ENCODE measurements around the gene ARHGAP40. TPM values are rescaled to one million over a fixed set of nuclear protein-coding genes. Genes with fewer than 3 reads are reported as not detected.

Gene ARHGAP40
- total and polyA plus RNA-seq, 2 of the 13 experiments (the other 11 are each of a cell fraction or from before 2014, with no cell fraction given), result 0.75 to 2.1 TPM

DNA sequence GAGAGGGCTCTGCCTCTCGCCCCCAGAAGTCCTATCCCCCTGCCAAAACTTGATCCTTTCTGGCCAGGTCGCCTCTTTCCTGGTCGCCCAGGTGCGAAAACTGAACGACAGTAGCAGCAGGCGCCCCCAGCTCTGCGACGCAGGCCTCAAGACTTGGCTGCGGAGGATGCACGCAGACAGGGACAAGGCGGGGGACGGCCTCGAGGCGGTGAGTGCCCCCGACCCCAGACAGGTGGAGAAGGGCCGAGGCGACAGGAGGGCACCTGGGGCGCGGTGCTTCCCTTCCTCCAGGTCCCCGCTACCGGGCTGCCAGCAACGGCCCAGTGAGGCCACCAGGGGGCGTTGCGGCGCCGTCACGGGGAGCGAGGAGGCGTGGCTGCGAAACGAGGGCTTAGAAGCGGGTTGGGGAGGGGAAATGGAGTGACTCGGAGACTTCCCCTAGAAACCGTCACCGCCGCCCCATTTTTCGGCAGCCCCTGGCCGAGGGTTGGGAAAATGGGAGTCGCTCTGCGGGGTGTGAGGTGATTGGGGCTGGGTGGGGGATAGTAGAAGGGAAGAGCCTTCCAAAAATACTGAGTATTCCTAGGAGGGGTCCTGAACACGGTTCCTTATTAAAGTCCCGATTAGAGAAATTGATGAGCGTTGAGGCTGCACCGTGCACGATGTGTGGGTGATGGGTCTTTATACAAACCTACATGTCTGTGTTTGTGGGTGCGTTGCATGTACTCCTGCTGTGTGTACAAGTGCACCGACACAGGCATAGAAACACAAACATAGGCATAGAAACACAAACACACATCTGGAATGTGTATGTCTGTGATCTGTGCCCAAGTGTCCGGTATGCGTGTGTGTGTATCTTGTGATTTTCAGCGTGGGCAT is 44.6 kb downstream of the ARHGAP40 start (continued):
- TF ChIP-seq, protein P1, sequence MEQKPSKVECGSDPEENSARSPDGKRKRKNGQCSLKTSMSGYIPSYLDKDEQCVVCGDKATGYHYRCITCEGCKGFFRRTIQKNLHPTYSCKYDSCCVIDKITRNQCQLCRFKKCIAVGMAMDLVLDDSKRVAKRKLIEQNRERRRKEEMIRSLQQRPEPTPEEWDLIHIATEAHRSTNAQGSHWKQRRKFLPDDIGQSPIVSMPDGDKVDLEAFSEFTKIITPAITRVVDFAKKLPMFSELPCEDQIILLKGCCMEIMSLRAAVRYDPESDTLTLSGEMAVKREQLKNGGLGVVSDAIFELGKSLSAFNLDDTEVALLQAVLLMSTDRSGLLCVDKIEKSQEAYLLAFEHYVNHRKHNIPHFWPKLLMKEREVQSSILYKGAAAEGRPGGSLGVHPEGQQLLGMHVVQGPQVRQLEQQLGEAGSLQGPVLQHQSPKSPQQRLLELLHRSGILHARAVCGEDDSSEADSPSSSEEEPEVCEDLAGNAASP (CRISPR knock-in tag; IDR thresholded peaks at IDR 0.05; ENCODE audit: borderline replicate concordance), result peak; percentile 77
- TF ChIP-seq ZNF780A (CRISPR knock-in tag; IDR thresholded peaks at IDR 0.05) (no peak), HDAC1 (CRISPR knock-in tag; IDR thresholded peaks at IDR 0.05) (no peak), ELF1 (CRISPR knock-in tag; IDR thresholded peaks at IDR 0.05) (peak; percentile 75), NAIF1 (CRISPR knock-in tag; IDR thresholded peaks at IDR 0.05; ENCODE audit: borderline replicate concordance) (no peak), ZNF367 (CRISPR knock-in tag; IDR thresholded peaks at IDR 0.05; ENCODE audit: borderline replicate concordance) (no peak), ZNF619 (CRISPR knock-in tag; IDR thresholded peaks at IDR 0.05) (peak; percentile 86; the same call in 1 of the 2 replicates), WIZ (CRISPR knock-in tag; IDR thresholded peaks at IDR 0.05) (0 out of 2 replicates have a peak, but pooled peaks have one; percentile 90), MTA3 (CRISPR knock-in tag; IDR thresholded peaks at IDR 0.05) (no peak), ZNF558 (CRISPR knock-in tag; IDR thresholded peaks at IDR 0.05; ENCODE audit: borderline replicate concordance) (no peak), ZNF572 (CRISPR knock-in tag; IDR thresholded peaks at IDR 0.05) (peak; percentile 90; the same call in 1 of the 2 replicates), THYN1 (CRISPR knock-in tag; IDR thresholded peaks at IDR 0.05; ENCODE audit: borderline replicate concordance, low read depth) (no peak), ZSCAN22 (CRISPR knock-in tag; IDR thresholded peaks at IDR 0.05) (peak; percentile 34; the same call in 1 of the 2 replicates), RARA (CRISPR knock-in tag; IDR thresholded peaks at IDR 0.05) (0 out of 2 replicates have a peak, but pooled peaks have one; percentile 13), ZNF644 (CRISPR knock-in tag; IDR thresholded peaks at IDR 0.05; ENCODE audit: low read depth) (no peak), SMARCE1 (IDR thresholded peaks at IDR 0.05; ENCODE audit: borderline replicate concordance) (no peak), ZNF567 (CRISPR knock-in tag; IDR thresholded peaks at IDR 0.05; ENCODE audit: borderline replicate concordance) (no peak), ZEB1 (IDR thresholded peaks at IDR 0.05; ENCODE audit: insufficient replicate concordance, low read depth) (no peak), DPF2 (CRISPR knock-in tag; IDR thresholded peaks at IDR 0.05; ENCODE audit: borderline replicate concordance, low read depth) (no peak), REPIN1 (CRISPR knock-in tag; IDR thresholded peaks at IDR 0.05; ENCODE audit: borderline replicate concordance, low read depth) (peak; percentile 91), ZFP62 (CRISPR knock-in tag; IDR thresholded peaks at IDR 0.05) (no peak), GATA4 (IDR thresholded peaks at IDR 0.05; ENCODE audit: borderline replicate concordance, low read depth) (no peak)
- TF ChIP-seq, protein P2, sequence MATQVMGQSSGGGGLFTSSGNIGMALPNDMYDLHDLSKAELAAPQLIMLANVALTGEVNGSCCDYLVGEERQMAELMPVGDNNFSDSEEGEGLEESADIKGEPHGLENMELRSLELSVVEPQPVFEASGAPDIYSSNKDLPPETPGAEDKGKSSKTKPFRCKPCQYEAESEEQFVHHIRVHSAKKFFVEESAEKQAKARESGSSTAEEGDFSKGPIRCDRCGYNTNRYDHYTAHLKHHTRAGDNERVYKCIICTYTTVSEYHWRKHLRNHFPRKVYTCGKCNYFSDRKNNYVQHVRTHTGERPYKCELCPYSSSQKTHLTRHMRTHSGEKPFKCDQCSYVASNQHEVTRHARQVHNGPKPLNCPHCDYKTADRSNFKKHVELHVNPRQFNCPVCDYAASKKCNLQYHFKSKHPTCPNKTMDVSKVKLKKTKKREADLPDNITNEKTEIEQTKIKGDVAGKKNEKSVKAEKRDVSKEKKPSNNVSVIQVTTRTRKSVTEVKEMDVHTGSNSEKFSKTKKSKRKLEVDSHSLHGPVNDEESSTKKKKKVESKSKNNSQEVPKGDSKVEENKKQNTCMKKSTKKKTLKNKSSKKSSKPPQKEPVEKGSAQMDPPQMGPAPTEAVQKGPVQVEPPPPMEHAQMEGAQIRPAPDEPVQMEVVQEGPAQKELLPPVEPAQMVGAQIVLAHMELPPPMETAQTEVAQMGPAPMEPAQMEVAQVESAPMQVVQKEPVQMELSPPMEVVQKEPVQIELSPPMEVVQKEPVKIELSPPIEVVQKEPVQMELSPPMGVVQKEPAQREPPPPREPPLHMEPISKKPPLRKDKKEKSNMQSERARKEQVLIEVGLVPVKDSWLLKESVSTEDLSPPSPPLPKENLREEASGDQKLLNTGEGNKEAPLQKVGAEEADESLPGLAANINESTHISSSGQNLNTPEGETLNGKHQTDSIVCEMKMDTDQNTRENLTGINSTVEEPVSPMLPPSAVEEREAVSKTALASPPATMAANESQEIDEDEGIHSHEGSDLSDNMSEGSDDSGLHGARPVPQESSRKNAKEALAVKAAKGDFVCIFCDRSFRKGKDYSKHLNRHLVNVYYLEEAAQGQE (IDR thresholded peaks at IDR 0.05; ENCODE audit: borderline replicate concordance in 1 of 2, low read depth in 1 of 2, low read length in 2 of 2), result no peak
- TF ChIP-seq, protein P3, sequence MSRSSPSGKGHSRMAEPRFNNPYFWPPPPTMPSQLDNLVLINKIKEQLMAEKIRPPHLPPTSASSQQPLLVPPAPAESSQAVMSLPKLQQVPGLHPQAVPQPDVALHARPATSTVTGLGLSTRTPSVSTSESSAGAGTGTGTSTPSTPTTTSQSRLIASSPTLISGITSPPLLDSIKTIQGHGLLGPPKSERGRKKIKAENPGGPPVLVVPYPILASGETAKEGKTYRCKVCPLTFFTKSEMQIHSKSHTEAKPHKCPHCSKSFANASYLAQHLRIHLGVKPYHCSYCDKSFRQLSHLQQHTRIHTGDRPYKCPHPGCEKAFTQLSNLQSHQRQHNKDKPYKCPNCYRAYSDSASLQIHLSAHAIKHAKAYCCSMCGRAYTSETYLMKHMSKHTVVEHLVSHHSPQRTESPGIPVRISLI (CRISPR knock-in tag; IDR thresholded peaks at IDR 0.05; ENCODE audit: borderline replicate concordance), result 0 out of 2 replicates have a peak, but pooled peaks have one; percentile 44
